ENCODE data around the gene PADI4. TPM values are rescaled to one million over a fixed set of nuclear protein-coding genes. Genes with fewer than 3 reads are reported as not detected.

The PADI4 gene
- total and polyA plus RNA-seq, 7 donors, result 0.52 to 0.58 (median 0.54) TPM; not detected in 4

DNA sequence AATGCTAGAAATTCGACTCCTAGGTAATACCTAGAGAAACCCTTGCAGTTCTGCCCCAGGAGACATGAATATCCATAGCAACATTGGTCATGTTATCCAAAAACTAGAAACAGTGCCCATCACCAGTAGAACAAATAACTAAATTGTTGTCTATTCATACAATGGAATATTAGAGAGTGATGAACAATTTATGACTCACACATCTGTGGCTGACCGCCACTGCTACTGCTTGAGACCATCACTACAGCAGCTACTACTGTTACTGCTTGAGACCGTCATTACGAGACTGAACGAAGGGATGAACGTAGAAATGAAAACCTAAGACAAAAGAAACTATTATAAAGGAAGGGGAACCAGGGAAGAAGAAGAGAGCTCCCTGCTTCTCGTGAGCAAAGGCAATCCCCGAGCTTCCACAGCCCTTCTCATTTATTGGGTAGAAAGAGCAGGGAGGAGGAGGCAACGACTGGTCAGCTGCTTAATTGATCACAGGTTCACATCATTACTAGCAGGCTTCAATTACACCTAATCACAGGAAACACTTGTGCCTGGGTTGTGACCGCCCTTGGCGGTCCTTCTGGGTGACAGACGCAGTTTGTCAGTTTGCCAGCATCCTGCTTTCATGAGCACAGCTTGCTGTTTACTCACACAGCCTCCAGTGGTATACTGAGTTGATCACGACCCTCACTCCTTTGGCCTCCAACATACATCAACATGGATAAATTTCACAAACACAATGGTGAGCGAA is 14.1 kb upstream of the PADI4 start:
- ATAC-seq (no peak), DNase-seq (no peak)
- intact Hi-C loops (cut with DNase I), result no loop called here
- TF ChIP-seq, protein P1, sequence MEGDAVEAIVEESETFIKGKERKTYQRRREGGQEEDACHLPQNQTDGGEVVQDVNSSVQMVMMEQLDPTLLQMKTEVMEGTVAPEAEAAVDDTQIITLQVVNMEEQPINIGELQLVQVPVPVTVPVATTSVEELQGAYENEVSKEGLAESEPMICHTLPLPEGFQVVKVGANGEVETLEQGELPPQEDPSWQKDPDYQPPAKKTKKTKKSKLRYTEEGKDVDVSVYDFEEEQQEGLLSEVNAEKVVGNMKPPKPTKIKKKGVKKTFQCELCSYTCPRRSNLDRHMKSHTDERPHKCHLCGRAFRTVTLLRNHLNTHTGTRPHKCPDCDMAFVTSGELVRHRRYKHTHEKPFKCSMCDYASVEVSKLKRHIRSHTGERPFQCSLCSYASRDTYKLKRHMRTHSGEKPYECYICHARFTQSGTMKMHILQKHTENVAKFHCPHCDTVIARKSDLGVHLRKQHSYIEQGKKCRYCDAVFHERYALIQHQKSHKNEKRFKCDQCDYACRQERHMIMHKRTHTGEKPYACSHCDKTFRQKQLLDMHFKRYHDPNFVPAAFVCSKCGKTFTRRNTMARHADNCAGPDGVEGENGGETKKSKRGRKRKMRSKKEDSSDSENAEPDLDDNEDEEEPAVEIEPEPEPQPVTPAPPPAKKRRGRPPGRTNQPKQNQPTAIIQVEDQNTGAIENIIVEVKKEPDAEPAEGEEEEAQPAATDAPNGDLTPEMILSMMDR (IDR thresholded peaks at IDR 0.05), result no peak
- 45 to 48% (median 45%) methylated on average over 14 of the region's 14 CpGs for WGBS, 3 donors
- Histone ChIP-seq H3K27ac (no peak overlapping the region), H3K4me1 (no peaks in the 10 kb centered on the region), H3K27me3 (ENCODE audit: insufficient read depth in 3 of 3, low read length in 2 of 3) (peaks cover 0 to 25% (median 2%) of the 10 kb centered on the region in 3 donors), H3K9me3 (no peaks in the 10 kb centered on the region), H3K4me3 (no peak overlapping the region), H3K36me3 (ENCODE audit: insufficient read depth in 1 of 2, low read depth in 1 of 2) (no peaks in the 10 kb centered on the region)

DNA sequence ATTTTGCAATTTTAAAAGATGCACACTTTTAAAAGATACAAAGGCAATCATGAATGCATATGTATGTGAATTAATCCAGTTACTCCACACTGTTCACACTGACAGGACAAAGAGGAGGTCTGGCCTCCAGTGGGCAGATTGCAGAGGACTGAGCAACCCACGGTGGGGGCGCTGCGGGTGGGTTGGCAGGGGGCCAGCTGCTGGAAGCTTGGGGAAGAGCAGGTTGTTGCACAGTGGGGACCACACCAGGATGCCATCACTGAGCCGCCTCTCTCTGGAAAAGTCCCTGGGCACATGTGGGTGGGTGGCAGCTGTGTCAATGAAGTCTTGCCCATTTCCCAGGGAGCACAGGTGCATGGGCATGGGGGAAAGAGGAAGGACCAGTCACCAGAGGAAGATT is 12.7 kb upstream of the PADI4 start:
- H3K4me3 ChIP-seq, result no peak overlapping the region
- intact Hi-C loops (cut with DNase I), result no loop called here
- TF ChIP-seq, protein P1 (IDR thresholded peaks at IDR 0.05), result no peak
- no peak overlapping the region for H3K27ac ChIP-seq
- ATAC-seq (no peak), DNase-seq (no peak)
- H3K36me3 ChIP-seq (ENCODE audit: insufficient read depth in 1 of 2, low read depth in 1 of 2), result no peaks in the 10 kb centered on the region
- peaks cover 0 to 15% (median 2%) of the 10 kb centered on the region in 3 donors for H3K27me3 ChIP-seq (ENCODE audit: insufficient read depth in 3 of 3, low read length in 2 of 3)
- WGBS, 3 donors, result 58 to 69% (median 58%) methylated on average over 4 of the region's 4 CpGs
- H3K4me1 ChIP-seq, result no peaks in the 10 kb centered on the region
- no peaks in the 10 kb centered on the region for H3K9me3 ChIP-seq

DNA sequence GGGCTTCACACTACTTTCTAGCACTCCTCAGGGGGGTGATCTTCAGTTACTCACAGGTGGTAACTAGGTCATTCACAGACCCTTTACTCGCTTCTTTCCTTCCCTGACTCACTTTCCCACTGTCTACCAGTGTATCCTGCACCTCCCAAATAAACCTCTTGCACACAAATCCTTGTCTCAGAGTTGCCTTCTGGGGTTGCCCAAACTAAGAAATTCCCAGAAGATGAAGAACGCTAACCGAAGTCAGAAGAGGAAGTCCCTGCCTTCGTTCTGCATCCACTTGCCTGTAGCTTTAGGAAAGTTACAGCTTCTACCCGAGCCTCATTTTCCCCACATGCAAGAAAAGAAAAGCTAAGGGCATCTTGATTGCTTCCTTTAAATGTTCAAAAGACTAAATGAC is 11.9 kb upstream of the PADI4 start:
- H3K9me3 ChIP-seq, result peaks cover 2% of the 10 kb centered on the region
- 82 to 88% (median 87%) methylated on average over 5 of the region's 5 CpGs for WGBS, 3 donors
- H3K4me3 ChIP-seq, result no peak overlapping the region
- ATAC-seq (no peak), DNase-seq (no peak)
- no peaks in the 10 kb centered on the region for H3K4me1 ChIP-seq
- no peak overlapping the region for H3K27ac ChIP-seq
- H3K27me3 ChIP-seq (ENCODE audit: insufficient read depth in 3 of 3, low read length in 2 of 3), result peaks cover 0 to 7% (median 2%) of the 10 kb centered on the region in 3 donors
- intact Hi-C loops (cut with DNase I), result no loop called here
- no peaks in the 10 kb centered on the region for H3K36me3 ChIP-seq (ENCODE audit: insufficient read depth in 1 of 2, low read depth in 1 of 2)
- TF ChIP-seq, protein P1 (IDR thresholded peaks at IDR 0.05), result no peak

DNA sequence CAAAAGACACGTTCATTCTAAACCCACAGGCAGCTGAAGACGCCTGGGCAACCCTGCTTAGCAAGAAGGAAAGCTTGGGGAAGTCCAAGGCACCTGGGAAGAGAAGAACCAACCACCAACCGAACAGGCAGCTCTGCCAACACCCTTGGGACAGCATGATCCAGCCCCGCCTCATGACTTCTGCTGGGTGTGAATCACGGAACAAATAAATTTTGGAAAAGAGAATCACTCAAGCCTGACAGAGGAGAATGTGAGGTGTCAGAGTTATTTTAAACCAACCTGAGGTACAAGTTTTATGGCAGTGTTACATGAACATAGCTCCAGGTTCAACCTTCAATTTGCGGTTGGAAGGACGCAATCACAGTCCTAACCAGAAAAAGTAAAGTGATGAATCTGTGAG is 10.0 kb upstream of the PADI4 start:
- TF ChIP-seq, protein P1 (IDR thresholded peaks at IDR 0.05), result no peak
- H3K4me3 ChIP-seq, result no peak overlapping the region
- DNase-seq (no peak), ATAC-seq (no peak)
- no peak overlapping the region for H3K27ac ChIP-seq
- H3K27me3 ChIP-seq (ENCODE audit: insufficient read depth in 3 of 3, low read length in 2 of 3), result peaks cover 0 to 6% (median 2%) of the 10 kb centered on the region in 3 donors
- 70 to 80% (median 74%) methylated on average over 7 of the region's 7 CpGs for WGBS, 3 donors
- peaks cover 3% of the 10 kb centered on the region for H3K9me3 ChIP-seq
- intact Hi-C loops (cut with DNase I), result no loop called here
- no peaks in the 10 kb centered on the region for H3K4me1 ChIP-seq
- no peaks in the 10 kb centered on the region for H3K36me3 ChIP-seq (ENCODE audit: insufficient read depth in 1 of 2, low read depth in 1 of 2)

DNA sequence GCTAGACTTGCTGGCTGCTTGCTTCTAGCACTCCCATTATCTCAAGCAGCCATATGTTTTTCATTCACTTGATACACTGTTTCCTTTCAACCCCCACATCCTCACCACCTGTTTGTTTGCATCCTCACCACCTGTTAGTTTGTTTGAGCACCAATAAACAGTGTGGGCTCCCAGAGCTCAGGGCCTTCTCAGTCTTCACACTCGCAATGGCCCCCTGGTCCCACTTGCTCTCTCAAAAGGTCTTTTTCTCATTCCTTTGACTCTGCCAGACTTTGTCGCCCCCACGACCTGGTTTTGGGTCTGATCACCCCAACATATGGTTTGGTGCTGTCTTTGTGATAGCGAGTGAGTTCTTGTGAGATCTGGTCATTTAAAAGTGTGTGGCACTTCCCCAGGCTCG is 6.2 kb upstream of the PADI4 start:
- no peaks in the 10 kb centered on the region for H3K27me3 ChIP-seq (ENCODE audit: insufficient read depth in 3 of 3, low read length in 2 of 3)
- no peak overlapping the region for H3K27ac ChIP-seq
- no peaks in the 10 kb centered on the region for H3K4me1 ChIP-seq
- H3K36me3 ChIP-seq (ENCODE audit: insufficient read depth in 1 of 2, low read depth in 1 of 2), result no peaks in the 10 kb centered on the region
- intact Hi-C loops (cut with DNase I), result no loop called here
- DNase-seq (no peak), ATAC-seq (no peak)
- TF ChIP-seq, protein P1 (IDR thresholded peaks at IDR 0.05), result no peak
- H3K4me3 ChIP-seq, result no peak overlapping the region
- H3K9me3 ChIP-seq, result peaks cover 3% of the 10 kb centered on the region
- 80 to 84% (median 82%) methylated on average over 5 of the region's 5 CpGs for WGBS, 3 donors
